ENCODE data around the gene CTSE. TPM values are rescaled to one million over a fixed set of nuclear protein-coding genes. Genes with fewer than 3 reads are reported as not detected.

The CTSE gene
- total RNA-seq, 2 experiments from 2014 or later, result not detected

GRCh38 chr1:206021008-206021625 lies 2.6 kb downstream of the CTSE start:
- ATAC-seq, result no peak
- no peak for TF ChIP-seq CTCF (IDR thresholded peaks at IDR 0.05)
- ChIA-PET POLR2A (no interaction called here), CTCF (interaction anchor here (0.8 to 0.9 kb wide), 2 partner anchors 9 kb away, joined by 3 to 4 read pairs; no protein-coding TSS in a partner anchor)
- no peaks in the 10 kb centered on the region for H3K36me3 Mint-ChIP-seq (ENCODE audit: low read depth)
- DNase-seq, result no peak
- no peak overlapping the region for H3K27ac Mint-ChIP-seq
- peaks cover 12% of the 10 kb centered on the region for H3K27me3 Mint-ChIP-seq
- intact Hi-C loops (cut with micrococcal nuclease), result no loop called here
- H3K9me3 Mint-ChIP-seq, result no peaks in the 10 kb centered on the region
- no peak overlapping the region for H3K4me3 Mint-ChIP-seq
- H3K4me1 Mint-ChIP-seq (ENCODE audit: low read depth), result peaks cover 5% of the 10 kb centered on the region

DNA sequence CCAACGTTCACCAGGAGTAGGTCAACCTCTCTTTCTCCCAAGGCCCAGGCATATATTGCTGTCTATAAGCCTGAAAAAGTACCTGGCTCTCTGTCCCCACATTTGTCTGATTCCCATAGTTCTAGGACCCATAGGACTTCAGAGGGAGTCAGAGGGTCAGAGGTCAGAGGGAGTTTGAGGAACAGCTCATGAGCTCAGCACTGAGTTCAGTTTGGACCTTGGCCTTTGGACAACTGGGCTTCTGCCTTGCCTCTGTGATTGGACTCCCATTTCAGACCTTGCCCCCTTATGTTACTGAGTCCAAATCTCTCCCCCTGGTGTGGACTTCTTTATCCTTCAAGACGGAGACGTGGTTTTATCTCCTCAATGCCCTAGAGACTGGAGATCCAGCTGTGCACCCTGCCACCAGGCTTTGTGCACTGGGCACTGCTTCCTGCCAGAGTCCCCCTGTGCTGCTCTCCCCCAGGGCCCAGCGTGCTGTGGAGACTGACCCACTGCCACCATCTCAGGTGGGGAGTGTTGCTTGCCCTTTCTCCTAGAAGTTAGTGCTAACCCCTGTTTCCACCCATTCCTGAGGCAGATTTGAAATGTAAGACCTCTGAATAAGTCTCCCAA lies 3.2 kb downstream of the CTSE start:
- POLR2A ChIA-PET, result no interaction called here

DNA sequence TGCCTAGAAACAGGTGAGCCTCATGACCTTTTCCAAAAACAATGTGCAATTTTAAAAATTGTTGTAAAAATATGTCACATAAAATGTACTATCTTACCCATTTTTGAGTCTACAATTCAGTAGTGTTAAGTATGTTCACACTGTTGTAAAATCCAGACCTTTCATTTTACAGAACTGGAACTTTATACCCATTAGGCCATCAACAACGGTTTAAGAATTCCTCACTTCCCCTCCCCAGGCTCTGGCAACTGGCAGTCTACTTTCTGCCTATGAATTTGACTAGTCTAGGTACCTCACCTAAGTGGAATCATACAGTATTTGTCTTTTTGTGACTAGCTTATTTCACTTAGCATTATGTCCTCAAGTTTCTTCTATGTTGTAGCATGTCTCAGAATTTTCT lies 8.6 kb downstream of the CTSE start:
- no peak for TF ChIP-seq CTCF (IDR thresholded peaks at IDR 0.05)
- H3K27ac Mint-ChIP-seq, result no peak overlapping the region
- POLR2A ChIA-PET, result no interaction called here
- H3K4me3 Mint-ChIP-seq, result no peak overlapping the region
- H3K36me3 Mint-ChIP-seq (ENCODE audit: low read depth), result no peaks in the 10 kb centered on the region
- H3K27me3 Mint-ChIP-seq, result no peaks in the 10 kb centered on the region
- intact Hi-C loops (cut with micrococcal nuclease), result no loop called here
- no peak for ATAC-seq
- CTCF ChIA-PET, result interaction anchor here (1.8 to 2.6 kb wide), 2 partner anchors 16 to 91 kb away, joined by 7 to 9 read pairs; no protein-coding TSS in a partner anchor
- DNase-seq, result no peak
- H3K4me1 Mint-ChIP-seq (ENCODE audit: low read depth), result peaks cover 30% of the 10 kb centered on the region
- H3K9me3 Mint-ChIP-seq, result no peaks in the 10 kb centered on the region

More for the DNA sequence above, 3.2 kb downstream of the CTSE start:
- H3K4me3 Mint-ChIP-seq, result no peak overlapping the region
- H3K27me3 Mint-ChIP-seq, result peaks cover 12% of the 10 kb centered on the region
- no peaks in the 10 kb centered on the region for H3K9me3 Mint-ChIP-seq
- no peaks in the 10 kb centered on the region for H3K36me3 Mint-ChIP-seq (ENCODE audit: low read depth)
- intact Hi-C loops (cut with micrococcal nuclease), result no loop called here
- DNase-seq (no peak), ATAC-seq (no peak)
- no peak overlapping the region for H3K27ac Mint-ChIP-seq
- peaks cover 5% of the 10 kb centered on the region for H3K4me1 Mint-ChIP-seq (ENCODE audit: low read depth)
- CTCF ChIA-PET, result interaction anchor here (0.8 kb wide), 1 partner anchor 10 kb away, joined by 3 read pairs; no protein-coding TSS in a partner anchor
- no peak for TF ChIP-seq CTCF (IDR thresholded peaks at IDR 0.05)

- Mint-ChIP-seq H3K4me1 (ENCODE audit: low read depth) (peaks cover 30% of the 10 kb centered on the region), H3K36me3 (ENCODE audit: low read depth) (no peaks in the 10 kb centered on the region), H3K9me3 (no peaks in the 10 kb centered on the region), H3K27me3 (no peaks in the 10 kb centered on the region), H3K4me3 (no peak overlapping the region), H3K27ac (no peak overlapping the region)
- intact Hi-C loops (cut with micrococcal nuclease), result no loop called here
- no peak for DNase-seq
- POLR2A ChIA-PET, result no interaction called here
- CTCF ChIA-PET, result interaction anchor here (1.8 kb wide), 1 partner anchor 16 kb away, joined by 9 read pairs; no protein-coding TSS in a partner anchor
- TF ChIP-seq CTCF (IDR thresholded peaks at IDR 0.05), result no peak
- no peak for ATAC-seq
These were observed 9.1 kb downstream of the CTSE start for GRCh38 chr1:206014601-206015000.
